ENCODE measurements around the gene PROZ. TPM values are rescaled to one million over a fixed set of nuclear protein-coding genes. Genes with fewer than 3 reads are reported as not detected.

Gene PROZ
- total RNA-seq, 1 donor from 2014 or later = not detected

GRCh38 chr13:113147206-113147605, 11.2 kb upstream of the PROZ start:
- Mint-ChIP-seq H3K9me3 (no peaks in the 10 kb centered on the region), H3K4me3 (no peak overlapping the region), H3K4me1 (ENCODE audit: unreplicated experiment) (peaks cover 2% of the 10 kb centered on the region), H3K27ac (no peak overlapping the region), H3K36me3 (no peaks in the 10 kb centered on the region), H3K27me3 (peaks cover 5% of the 10 kb centered on the region)
- DNase-seq (ENCODE audit: extremely low spot score, unreplicated experiment) = peak; percentile 49
- no peak for TF ChIP-seq CTCF (conservative IDR thresholded peaks at IDR 0.05)

GRCh38 chr13:113148407-113148806, 10.0 kb upstream of the PROZ start:
- Mint-ChIP-seq H3K27ac (no peak overlapping the region), H3K9me3 (no peaks in the 10 kb centered on the region), H3K4me3 (no peak overlapping the region), H3K36me3 (no peaks in the 10 kb centered on the region), H3K27me3 (peaks cover 11% of the 10 kb centered on the region), H3K4me1 (ENCODE audit: unreplicated experiment) (peaks cover 9% of the 10 kb centered on the region)
- peak; percentile 56 for DNase-seq (ENCODE audit: extremely low spot score, unreplicated experiment)
- no peak for TF ChIP-seq CTCF (conservative IDR thresholded peaks at IDR 0.05)

GRCh38 chr13:113148940-113149503, 9.4 kb upstream of the PROZ start:
- Mint-ChIP-seq H3K27me3 (peaks cover 11% of the 10 kb centered on the region), H3K36me3 (no peaks in the 10 kb centered on the region), H3K4me1 (ENCODE audit: unreplicated experiment) (peaks cover 9% of the 10 kb centered on the region), H3K27ac (no peak overlapping the region), H3K9me3 (no peaks in the 10 kb centered on the region), H3K4me3 (no peak overlapping the region)
- DNase-seq (ENCODE audit: extremely low spot score, unreplicated experiment) = peak; percentile 63
- TF ChIP-seq CTCF (conservative IDR thresholded peaks at IDR 0.05) = no peak

- peak; percentile 61 for DNase-seq (ENCODE audit: extremely low spot score, unreplicated experiment)
Measured at GRCh38 chr13:113149711-113150549, 8.5 kb upstream of the PROZ start.

More at GRCh38 chr13:113149711-113150549, 8.5 kb upstream of the PROZ start:
- Mint-ChIP-seq H3K4me1 (ENCODE audit: unreplicated experiment) (peaks cover 9% of the 10 kb centered on the region), H3K9me3 (no peaks in the 10 kb centered on the region), H3K27me3 (peaks cover 11% of the 10 kb centered on the region), H3K27ac (no peak overlapping the region), H3K4me3 (no peak overlapping the region), H3K36me3 (no peaks in the 10 kb centered on the region)
- TF ChIP-seq CTCF (conservative IDR thresholded peaks at IDR 0.05) = no peak
